Progenitor cell of endocrine pancreas (in vitro differentiated cells): ENCODE measurements around the gene RAPGEF1. TPM values are rescaled to one million over a fixed set of nuclear protein-coding genes. Genes with fewer than 3 reads are reported as not detected.
A peak's percentile ranks its signal among the peaks of the same experiment; 100 is the strongest.

Experiments
- DNase-seq: peaks from one replicate; pipeline ENCODE4 v3.0.0; 2021; ENCODE audit warnings: low spot score; ENCODE audit not compliant: unreplicated experiment
- H3K27ac Mint-ChIP-seq: 2 replicates; pipeline ENCODE4 v1.8.0; 2021; ENCODE audit warnings: mild to moderate bottlenecking, moderate library complexity, mixed read lengths
- H3K27me3 Mint-ChIP-seq: 2 replicates; pipeline ENCODE4 v1.8.0; 2021; ENCODE audit warnings: mixed read lengths
- H3K36me3 Mint-ChIP-seq: 2 replicates; pipeline ENCODE4 v1.8.0; 2022; ENCODE audit warnings: mixed read lengths; ENCODE audit not compliant: insufficient read depth
- H3K4me1 Mint-ChIP-seq: 2 replicates; pipeline ENCODE4 v1.8.0; 2021; ENCODE audit warnings: low read depth, mixed read lengths
- H3K4me3 Mint-ChIP-seq: 2 replicates; pipeline ENCODE4 v1.8.0; 2021; ENCODE audit warnings: low read depth, mild to moderate bottlenecking, moderate library complexity, mixed read lengths
- H3K9me3 Mint-ChIP-seq: 2 replicates; pipeline ENCODE4 v1.8.0; 2021; ENCODE audit warnings: low read depth, mixed read lengths
- total RNA-seq: library from RNA; stranded (reverse); gene quantifications from 2 replicates; pipeline ENCODE4 v1.2.1, GENCODE V29; 2021
- TF ChIP-seq, protein P1 (sequence below): fragments of 200-600 bp; sonication (generic); IDR thresholded peaks from one replicate; pipeline ENCODE4 v1.5.0; 2021; ENCODE audit warnings: antibody characterized with exemption, mild to moderate bottlenecking; ENCODE audit not compliant: unreplicated experiment

RAPGEF1 gene
- total RNA-seq, 1 donor from 2014 or later, result 57.3 TPM

DNA sequence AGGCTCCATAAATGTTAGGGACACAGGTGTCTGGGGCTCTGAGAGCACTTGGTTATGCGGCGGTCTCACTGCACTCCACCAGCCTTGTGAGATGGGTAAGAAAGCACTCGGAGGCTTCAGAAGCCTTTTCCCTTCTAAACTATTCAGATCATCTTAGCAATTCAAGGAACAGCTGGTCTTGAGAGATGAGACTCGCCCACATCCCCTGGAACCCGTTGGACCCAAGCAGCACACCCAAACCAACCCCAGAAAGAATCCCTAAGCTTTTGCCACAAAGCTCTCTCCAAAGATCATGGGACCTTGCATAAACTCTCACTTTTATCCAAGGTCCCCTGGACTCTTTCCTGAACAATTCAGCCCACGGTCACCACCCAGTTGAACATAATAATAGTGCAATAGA is 90.2 kb downstream of the RAPGEF1 start:
- Mint-ChIP-seq H3K4me1 (peaks cover 15% of the 10 kb centered on the region), H3K4me3 (no peak overlapping the region), H3K9me3 (no peaks in the 10 kb centered on the region), H3K27me3 (no peaks in the 10 kb centered on the region), H3K27ac (peak overlapping the region; percentile 33), H3K36me3 (peaks cover 4% of the 10 kb centered on the region)
- TF ChIP-seq, protein P1, sequence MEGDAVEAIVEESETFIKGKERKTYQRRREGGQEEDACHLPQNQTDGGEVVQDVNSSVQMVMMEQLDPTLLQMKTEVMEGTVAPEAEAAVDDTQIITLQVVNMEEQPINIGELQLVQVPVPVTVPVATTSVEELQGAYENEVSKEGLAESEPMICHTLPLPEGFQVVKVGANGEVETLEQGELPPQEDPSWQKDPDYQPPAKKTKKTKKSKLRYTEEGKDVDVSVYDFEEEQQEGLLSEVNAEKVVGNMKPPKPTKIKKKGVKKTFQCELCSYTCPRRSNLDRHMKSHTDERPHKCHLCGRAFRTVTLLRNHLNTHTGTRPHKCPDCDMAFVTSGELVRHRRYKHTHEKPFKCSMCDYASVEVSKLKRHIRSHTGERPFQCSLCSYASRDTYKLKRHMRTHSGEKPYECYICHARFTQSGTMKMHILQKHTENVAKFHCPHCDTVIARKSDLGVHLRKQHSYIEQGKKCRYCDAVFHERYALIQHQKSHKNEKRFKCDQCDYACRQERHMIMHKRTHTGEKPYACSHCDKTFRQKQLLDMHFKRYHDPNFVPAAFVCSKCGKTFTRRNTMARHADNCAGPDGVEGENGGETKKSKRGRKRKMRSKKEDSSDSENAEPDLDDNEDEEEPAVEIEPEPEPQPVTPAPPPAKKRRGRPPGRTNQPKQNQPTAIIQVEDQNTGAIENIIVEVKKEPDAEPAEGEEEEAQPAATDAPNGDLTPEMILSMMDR, result no peak
- DNase-seq, result no peak

- Mint-ChIP-seq H3K27me3 (no peaks in the 10 kb centered on the region), H3K4me3 (no peak overlapping the region), H3K9me3 (no peaks in the 10 kb centered on the region), H3K4me1 (peaks cover 7% of the 10 kb centered on the region), H3K27ac (no peak overlapping the region), H3K36me3 (peaks cover 1% of the 10 kb centered on the region)
- TF ChIP-seq, protein P1, result no peak
- DNase-seq, result no peak
These were observed 94.6 kb downstream of the RAPGEF1 start for GRCh38 chr9:131645078-131645776.

- Mint-ChIP-seq H3K4me3 (no peak overlapping the region), H3K36me3 (no peaks in the 10 kb centered on the region), H3K9me3 (no peaks in the 10 kb centered on the region), H3K27ac (no peak overlapping the region), H3K27me3 (no peaks in the 10 kb centered on the region), H3K4me1 (peaks cover 4% of the 10 kb centered on the region)
- DNase-seq, result no peak
- TF ChIP-seq, protein P1, result no peak
These were observed 97.3 kb downstream of the RAPGEF1 start for GRCh38 chr9:131642496-131643083.

- H3K4me1 Mint-ChIP-seq, result peaks cover 4% of the 10 kb centered on the region
- no peak overlapping the region for H3K4me3 Mint-ChIP-seq
- H3K27me3 Mint-ChIP-seq, result no peaks in the 10 kb centered on the region
- H3K36me3 Mint-ChIP-seq, result no peaks in the 10 kb centered on the region
- H3K9me3 Mint-ChIP-seq, result no peaks in the 10 kb centered on the region
- no peak for DNase-seq
- TF ChIP-seq, protein P1, result no peak
- H3K27ac Mint-ChIP-seq, result no peak overlapping the region
These were observed 98.0 kb downstream of the RAPGEF1 start for GRCh38 chr9:131641618-131642495.

DNA sequence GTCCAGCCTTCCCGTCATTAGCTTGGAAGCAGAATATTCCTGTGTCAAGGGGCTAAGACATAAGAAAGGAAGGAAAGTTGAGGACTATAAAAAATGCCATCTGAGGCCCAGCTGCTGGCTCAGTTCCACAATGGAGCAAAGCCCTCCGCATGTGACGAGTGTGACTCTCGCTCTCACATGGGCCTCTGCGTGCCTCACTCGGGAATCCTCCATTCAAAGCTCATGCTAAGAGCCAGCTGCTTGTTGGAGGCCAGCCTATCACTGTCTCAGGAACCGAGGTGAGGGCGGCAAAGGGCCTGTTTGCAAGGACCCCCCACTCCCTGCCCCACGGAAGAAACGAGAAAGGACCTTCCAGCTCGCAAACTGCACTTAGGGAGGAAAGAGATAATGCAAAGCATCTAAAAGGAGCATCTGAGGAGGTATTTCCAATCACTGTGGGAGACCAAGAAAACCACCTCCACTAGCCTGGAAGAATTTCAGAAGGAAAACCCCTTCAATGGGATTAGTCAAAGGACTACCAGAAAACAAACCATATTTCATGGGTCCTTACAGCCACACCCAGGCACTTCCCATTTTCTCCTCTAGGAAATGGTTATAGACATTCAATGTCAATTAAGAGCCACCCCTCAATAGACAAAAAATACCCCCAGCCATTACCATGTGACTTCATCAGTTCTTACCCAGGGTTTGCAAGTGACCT is 99.3 kb downstream of the RAPGEF1 start:
- Mint-ChIP-seq H3K27ac (no peak overlapping the region), H3K27me3 (no peaks in the 10 kb centered on the region), H3K4me1 (peaks cover 5% of the 10 kb centered on the region), H3K9me3 (no peaks in the 10 kb centered on the region), H3K4me3 (no peak overlapping the region), H3K36me3 (no peaks in the 10 kb centered on the region)
- no peak for DNase-seq
- TF ChIP-seq, protein P1, result no peak
